ENCODE data around the gene ARNT2.

GRCh38 chr15:80444680-80445251, 40.6 kb downstream of the ARNT2 start:
- TF ChIP-seq EZH2 (optimal IDR thresholded peaks at IDR 0.05; ENCODE audit: low read depth, low read length) (no peak), CTCF (IDR thresholded peaks at IDR 0.05; ENCODE audit: low read length) (no peak), EZH2phosphoT487 (IDR thresholded peaks at IDR 0.05; ENCODE audit: low read length) (no peak)
